GM18519 (cell line): Measurements from ENCODE around the gene FOXN3.
"Not testable (repeated sequence)": the region's sequence is repeated elsewhere in the genome, so short reads cannot be mapped to it uniquely, and the experiment has no call there.

ENCODE experiments used
- ATAC-seq: cut with Tn5 transposase; IDR thresholded peaks from one replicate; pipeline ENCODE4 v1.9.1; 2021; ENCODE audit warnings: mild to moderate bottlenecking, moderate library complexity; ENCODE audit not compliant: unreplicated experiment, low FRiP score

Gene FOXN3

DNA sequence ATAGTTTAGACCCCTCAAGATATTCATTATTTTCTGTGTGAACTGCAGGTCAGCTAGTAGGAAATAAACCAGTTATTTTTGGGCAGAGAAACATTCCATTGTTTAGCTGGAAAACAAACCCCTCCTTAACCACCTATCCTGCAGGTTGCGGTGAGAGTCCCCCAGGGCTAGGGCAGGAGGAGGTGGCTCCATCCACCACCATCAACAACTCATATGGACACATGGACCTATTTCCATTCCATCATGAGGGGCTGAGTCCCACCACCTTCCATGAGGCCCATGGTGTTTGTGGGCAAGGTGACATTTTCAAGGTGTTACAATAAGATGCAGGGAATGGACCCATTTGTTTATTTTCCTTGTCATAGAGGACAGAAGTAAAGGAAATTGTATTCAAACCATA, 160.1 kb downstream of the FOXN3 start:
- ATAC-seq: no peak

DNA sequence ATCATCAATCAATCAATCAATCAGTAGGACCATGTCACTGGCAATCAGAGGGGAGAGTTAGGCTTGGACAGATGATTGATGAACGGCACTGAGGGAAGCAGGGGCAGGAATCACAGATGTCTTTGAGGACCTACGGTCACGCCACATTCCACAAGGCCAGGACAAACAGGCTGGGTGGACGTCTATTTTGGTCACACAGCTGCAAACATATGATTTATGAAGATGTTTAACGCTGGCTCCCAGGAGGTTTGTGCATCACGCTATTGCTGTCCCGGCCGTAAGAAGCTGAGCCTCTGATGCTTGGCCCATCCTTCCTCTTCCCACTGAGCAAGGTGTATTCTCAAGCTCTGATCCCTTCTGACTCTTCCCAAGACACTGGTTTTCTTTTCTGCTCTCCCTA, 160.8 kb downstream of the FOXN3 start:
- ATAC-seq: no peak

DNA sequence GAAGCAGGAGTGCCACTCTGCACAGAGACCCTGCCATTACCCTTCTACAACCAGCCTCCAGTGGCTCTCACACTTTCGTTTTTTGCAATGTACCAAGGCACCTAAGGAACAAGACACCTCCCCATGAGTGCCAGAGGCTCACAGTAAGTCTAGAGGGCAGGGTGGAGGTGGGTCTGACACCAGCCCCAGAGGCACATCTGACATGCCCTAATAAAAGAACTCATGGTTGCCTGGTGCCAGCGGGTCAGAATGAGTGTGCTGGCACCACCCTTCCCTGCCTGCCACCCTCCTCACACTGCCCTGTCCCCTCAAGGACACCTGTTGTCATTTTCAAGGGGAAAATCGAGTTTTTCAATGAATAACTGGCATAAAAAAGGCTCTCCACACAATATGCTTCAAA, 161.2 kb downstream of the FOXN3 start:
- ATAC-seq: no peak

DNA sequence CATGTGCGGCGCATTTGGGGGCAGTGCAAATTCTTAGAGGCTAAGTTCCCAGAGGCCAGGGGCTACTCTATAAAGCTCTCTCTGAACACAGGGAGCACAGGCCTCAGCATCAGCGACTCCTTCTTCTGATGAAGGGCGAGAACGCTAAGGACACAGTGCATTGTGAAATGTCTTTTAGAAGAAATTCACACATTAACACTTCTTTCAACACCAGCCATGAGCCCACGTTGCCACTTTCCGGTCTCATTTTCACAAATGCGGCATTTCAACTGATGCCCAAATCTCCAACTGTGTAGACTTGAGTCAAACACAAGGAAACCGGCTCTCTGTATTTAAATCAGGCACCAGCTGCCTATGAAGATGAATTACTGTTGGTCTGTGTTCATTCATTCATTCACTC, 162.0 kb downstream of the FOXN3 start:
- no peak for ATAC-seq

GRCh38 chr14:89254166-89254909, 162.7 kb downstream of the FOXN3 start:
- ATAC-seq: no peak

DNA sequence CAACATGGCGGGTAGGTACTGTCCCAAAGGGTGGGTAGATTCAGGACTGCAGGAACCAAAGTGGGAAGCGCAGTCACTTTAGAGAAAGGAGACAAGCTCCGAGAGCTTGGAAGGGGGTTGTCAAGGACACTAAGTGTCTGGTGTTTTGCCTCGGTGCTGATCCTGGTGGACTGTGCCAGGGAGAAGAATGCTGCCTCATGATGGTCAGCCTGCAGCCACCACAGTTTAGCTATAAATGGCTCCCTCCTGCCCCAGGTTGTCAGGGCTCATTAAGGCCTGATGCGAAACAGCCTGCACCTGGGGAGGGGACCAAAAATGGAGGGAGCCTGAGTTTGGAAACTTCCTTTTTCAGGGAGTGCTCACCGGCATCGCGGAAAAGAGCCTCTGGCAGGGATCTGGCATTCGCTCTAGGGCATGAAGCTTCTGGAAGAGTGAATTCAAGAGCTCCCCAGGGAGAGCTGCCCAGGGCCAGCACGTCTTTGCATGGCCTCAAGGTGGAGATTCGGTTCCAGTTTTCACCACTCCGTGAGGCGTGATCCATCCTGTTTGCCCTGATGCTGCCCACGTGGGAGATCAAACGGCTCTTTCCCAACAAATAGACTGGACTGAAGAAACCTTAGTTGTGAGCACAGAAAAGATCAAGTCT, 164.0 kb downstream of the FOXN3 start:
- ATAC-seq: no peak

- ATAC-seq: no peak
These were observed 166.0 kb downstream of the FOXN3 start for GRCh38 chr14:89251061-89251460.

GRCh38 chr14:89250655-89250975, 166.4 kb downstream of the FOXN3 start:
- not testable (repeated sequence) for ATAC-seq

- no peak for ATAC-seq
These were observed 166.9 kb downstream of the FOXN3 start for GRCh38 chr14:89249972-89250654.

GRCh38 chr14:89249065-89249695, 167.9 kb downstream of the FOXN3 start:
- ATAC-seq: no peak

DNA sequence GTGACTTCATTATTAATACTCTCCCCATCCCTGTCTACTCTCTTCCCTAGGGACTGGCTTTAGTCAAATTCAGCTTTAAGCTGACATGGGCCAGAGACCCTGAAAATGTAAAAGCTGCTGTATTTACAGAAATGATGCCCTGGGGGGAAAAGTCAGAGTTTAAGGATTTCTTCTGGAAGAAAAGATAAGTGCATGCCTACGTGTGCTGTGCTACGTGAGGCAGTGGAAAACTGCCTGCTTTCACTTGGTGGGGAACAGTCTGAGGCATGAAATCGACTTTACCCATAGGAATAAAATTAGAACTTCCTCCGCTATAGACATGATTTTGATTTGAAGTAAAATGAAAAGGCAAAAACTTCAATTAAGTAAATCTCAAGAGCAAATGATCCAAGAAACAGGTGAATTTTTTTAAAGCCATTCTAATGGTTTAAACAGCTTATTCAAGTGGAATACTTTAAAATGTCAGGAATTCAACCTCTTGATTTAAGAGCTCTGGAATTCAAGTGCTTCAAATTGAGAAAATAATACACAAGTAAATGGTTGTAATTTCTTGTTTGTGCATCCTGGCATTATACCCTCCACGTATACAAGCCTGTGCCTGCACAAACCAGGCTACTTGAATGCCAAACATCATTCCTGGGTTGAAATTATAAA, 168.5 kb downstream of the FOXN3 start:
- no peak for ATAC-seq

GRCh38 chr14:89247457-89248122, 169.4 kb downstream of the FOXN3 start:
- no peak for ATAC-seq

DNA sequence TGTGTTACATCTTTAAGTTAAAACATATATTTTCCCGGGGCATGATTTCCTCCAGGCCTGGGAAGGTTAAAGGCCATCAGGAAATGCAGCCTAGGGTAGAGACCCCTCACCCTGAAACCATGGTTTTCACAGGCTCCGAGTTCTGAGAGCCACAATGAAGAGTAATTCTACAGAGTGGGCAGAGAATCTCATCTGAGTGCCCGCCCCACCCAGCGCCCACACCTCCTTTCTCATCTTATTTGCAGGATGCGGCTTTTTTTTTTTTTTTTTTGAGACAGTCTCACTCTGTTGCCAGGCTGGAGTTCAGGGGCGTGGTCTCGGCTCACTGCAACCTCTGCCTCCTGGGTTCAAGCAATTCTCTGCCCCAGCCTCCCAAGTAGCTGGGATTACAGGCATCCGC, 170.7 kb downstream of the FOXN3 start:
- ATAC-seq: no peak

- no peak for ATAC-seq
These were observed 171.2 kb downstream of the FOXN3 start for GRCh38 chr14:89245802-89246201.

GRCh38 chr14:89244720-89245119, 172.3 kb downstream of the FOXN3 start:
- ATAC-seq: no peak

GRCh38 chr14:89243741-89244140, 173.3 kb downstream of the FOXN3 start:
- no peak for ATAC-seq

- ATAC-seq: no peak
These were observed 173.7 kb downstream of the FOXN3 start for GRCh38 chr14:89243286-89243685.

DNA sequence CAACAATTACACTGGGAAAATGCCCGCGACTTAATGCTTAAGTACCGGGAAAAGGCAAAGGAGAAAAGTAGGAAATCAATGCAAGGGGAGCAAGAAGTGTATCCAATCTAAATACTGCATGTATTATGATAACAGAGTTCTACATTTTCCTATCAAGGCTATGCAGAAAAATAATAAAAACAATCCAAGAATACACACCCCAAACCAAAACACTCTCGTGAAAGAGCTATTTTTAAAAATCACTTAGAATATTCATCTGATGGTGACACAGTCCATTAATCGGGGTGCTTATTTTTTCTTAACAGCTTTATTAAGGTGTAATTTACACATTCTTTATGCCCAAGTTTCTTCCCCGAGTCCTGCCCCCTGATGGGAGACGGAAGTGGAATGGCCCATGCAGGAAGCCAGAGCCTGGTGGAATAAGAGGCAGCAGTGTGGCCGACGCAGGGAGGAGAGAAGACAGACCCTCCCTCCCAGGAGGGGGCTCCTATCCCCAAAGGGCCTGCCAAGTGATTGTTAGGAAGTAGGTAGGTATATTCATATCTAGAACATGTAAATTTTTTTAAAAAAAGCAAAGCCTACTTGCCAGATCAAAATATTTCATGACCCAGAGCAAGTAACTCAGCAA, 174.3 kb downstream of the FOXN3 start:
- no peak for ATAC-seq

GRCh38 chr14:89241934-89242651, 174.9 kb downstream of the FOXN3 start:
- ATAC-seq: no peak
